ENCODE results near the gene MAP1LC3B.

The MAP1LC3B gene

DNA sequence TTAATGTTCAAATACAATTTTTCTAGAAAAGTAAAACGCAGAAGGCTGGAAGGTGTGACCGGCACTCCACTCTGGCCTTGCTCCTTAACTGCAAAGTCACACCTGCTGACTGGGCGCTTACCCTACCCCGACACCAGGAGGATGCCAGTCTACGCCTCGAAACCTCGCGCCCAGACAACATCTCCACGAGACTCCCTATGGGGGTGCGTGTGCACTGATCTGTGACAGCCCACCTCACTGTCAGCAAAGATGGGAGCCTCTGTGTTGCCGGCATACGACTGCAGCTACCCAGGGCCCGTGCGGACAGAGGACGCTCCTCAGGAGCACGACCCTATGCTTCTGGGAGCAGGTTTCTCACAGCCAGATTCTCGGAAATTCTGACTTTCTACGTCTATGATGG, 26.1 kb downstream of the MAP1LC3B start:
- TF ChIP-seq, protein P1, sequence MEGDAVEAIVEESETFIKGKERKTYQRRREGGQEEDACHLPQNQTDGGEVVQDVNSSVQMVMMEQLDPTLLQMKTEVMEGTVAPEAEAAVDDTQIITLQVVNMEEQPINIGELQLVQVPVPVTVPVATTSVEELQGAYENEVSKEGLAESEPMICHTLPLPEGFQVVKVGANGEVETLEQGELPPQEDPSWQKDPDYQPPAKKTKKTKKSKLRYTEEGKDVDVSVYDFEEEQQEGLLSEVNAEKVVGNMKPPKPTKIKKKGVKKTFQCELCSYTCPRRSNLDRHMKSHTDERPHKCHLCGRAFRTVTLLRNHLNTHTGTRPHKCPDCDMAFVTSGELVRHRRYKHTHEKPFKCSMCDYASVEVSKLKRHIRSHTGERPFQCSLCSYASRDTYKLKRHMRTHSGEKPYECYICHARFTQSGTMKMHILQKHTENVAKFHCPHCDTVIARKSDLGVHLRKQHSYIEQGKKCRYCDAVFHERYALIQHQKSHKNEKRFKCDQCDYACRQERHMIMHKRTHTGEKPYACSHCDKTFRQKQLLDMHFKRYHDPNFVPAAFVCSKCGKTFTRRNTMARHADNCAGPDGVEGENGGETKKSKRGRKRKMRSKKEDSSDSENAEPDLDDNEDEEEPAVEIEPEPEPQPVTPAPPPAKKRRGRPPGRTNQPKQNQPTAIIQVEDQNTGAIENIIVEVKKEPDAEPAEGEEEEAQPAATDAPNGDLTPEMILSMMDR (IDR thresholded peaks at IDR 0.05), result no peak

DNA sequence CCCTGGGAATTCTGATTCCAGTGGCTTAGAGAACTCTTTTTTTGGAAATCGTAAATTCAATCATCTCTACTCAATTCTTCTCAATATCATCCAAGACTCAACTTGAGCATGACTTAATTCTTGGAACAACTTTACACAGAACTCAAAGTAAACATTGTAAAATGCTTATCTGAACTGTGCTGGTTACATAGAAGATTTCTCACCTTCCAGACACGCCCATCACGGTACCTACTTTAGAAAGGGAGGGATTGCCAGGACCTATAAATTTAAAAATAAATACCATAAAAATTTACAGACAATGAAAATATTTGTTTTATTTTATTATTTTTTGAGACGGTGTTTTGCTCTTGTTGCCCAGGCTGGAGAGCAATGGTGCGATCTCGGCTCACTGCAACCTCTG, 26.5 kb downstream of the MAP1LC3B start:
- TF ChIP-seq, protein P1 (IDR thresholded peaks at IDR 0.05), result no peak

DNA sequence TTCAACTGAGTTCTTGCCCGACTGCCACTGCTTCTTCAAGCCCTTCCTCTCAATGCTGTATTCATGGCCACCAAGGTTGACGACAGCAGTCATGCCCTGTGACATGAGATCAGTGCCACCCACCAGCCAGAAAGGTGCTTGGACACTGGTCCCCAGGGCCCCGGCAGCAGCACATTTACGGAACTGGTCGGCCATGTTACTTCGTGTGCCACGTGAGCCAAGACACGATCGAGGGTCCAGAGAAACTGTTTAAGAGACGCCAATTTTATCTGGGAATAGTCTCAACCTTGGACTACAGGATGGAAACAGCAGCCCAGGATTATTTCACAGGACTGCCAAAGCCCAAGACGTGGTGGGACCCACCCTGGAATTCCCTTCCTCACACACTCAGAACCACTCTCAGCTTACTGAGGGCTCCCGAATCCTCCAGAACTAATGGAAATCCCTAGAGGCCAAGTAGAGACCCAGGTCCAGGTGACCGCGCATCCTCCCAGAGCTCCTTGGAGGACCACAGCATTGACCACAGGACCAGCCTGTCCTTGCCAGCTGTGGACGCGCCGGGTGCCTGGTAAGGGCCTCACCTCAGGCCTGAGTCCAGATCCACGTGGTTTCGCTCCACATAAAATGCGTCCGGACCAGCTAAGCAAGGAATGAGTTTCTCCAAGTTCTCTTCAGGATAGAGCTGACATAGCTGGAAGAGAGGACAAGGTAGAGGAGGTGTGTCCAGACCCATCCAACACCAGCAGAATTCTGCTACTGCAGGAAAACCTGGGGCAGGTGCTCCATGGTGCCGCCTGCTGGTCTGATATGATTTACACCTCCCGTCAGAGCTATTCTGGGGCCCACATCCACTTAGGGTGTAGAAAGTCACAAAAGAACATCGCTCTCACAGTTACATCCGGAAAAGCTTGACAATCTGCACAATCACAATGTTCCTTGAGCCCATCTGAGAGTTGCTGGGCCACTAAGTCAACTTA, 28.2 kb downstream of the MAP1LC3B start:
- TF ChIP-seq, protein P1 (IDR thresholded peaks at IDR 0.05), result peak; percentile 28; the same call in 1 of the 2 replicates

DNA sequence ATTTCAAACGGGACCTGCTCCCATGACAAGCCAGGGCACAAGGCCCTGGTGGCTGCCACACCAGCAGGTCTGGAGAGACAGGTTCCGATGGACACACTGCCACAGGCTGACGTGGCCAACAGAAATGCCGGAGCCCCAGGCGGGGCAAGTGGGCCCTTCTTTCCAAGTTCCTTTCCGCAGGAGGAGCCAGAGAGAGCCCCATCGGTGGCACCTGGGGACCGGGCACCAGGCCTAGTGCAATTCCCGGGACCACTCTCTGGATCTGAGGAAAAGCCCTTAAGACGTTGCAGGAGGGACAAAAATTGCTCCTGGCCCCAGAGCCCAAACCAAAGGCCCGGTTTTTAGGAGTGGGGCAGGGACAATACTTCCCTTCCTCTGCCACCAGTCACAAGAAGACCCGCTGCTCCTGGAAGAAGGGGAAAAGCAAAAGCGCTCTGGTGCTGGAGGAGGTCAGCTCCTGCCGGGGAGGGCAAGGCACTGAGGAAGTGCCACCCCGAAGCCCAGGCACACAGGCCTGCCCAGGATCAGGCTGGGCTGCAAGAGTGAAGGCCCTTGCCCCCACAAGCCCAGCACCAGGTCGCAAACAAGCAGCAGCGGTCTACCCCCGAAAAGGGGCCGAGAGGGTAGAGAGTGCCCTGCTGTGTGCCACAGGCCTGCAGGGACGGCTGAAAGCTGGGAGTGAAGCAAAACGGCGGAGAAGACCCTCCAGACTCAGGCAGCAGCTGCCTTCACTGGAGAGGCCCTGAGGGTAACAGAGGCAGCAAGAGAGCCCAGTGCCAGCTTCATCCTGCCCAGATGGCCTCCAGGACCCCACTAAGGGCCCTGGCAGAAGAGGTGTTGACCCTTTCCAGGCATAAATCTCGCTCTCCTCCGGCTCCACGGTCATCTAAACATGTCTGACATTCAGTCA, 29.1 kb downstream of the MAP1LC3B start:
- TF ChIP-seq, protein P1 (IDR thresholded peaks at IDR 0.05), result no peak

DNA sequence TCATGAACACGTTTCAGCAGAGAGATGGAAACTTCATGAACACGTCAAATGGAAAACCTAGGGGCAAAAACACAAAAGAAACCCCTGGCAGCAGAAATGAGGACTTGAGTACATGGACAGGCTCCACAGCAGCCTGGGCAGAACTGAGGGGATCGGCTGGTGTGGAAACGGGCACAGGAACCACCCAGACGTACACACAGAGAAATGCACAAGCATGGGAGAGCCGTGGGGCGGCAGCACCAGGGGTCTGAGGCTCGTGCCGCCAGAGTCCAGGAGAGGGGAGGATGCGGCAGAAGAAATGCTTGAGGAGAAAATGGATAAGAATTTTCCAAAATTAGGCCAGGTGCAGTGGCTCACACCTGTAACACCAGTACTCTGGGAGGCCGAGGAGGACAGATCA, 30.0 kb downstream of the MAP1LC3B start:
- TF ChIP-seq, protein P1 (IDR thresholded peaks at IDR 0.05), result no peak

DNA sequence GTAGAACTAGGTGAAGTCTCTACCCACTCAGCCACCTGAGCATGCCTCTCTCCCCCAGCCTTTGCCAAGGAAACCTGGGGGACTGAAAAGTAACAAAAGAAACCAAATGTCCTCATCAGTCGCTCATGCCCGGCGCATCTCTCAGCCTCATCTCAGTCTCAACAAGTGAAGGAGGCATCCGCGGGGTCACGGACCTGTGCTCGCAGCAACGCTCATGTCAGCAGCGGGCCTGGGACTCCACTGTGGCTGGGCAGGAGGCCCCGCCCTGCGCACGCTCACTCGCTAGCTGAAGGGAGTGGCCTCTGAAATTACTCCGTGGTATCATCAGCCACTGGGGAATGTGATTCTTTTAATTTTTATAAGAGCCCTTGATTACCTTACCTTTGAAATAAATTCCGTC, 31.3 kb downstream of the MAP1LC3B start:
- TF ChIP-seq, protein P1 (IDR thresholded peaks at IDR 0.05), result no peak

DNA sequence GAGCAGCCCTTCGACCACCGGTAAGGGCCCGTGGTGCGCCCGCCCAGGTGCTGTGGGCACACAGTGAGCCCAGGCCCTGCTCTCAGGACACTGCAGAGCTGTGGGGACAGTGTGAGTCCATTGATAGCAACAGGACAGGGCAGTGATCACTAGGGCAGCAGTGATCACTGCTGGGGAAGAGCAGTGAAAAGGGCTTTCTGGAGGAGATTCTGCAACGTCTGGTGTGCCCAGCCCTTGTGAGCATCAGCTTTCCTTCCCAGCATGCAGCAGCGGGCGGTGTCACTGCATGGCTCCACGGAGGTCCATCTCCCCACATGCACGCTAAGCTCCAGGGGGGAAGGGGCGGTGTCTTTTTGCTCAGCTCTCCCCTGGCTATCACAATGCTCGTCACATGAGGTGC, 32.1 kb downstream of the MAP1LC3B start:
- TF ChIP-seq, protein P1 (IDR thresholded peaks at IDR 0.05), result no peak

Data from LNCAP (cell line).